GM11168 (cell line): ENCODE results near the gene TYMS.
"Not testable (repeated sequence)": the region's sequence is repeated elsewhere in the genome, so short reads cannot be mapped to it uniquely, and the experiment has no call there.

Experiments
- in situ Hi-C: fragments of 300-500 bp; cut with MboI; formaldehyde crosslinking; loops from one replicate; pipeline ENCODE4 v1.12.0; 2022; ENCODE audit warnings: low sequenced_read_pairs; ENCODE audit not compliant: unreplicated experiment

The TYMS gene

DNA sequence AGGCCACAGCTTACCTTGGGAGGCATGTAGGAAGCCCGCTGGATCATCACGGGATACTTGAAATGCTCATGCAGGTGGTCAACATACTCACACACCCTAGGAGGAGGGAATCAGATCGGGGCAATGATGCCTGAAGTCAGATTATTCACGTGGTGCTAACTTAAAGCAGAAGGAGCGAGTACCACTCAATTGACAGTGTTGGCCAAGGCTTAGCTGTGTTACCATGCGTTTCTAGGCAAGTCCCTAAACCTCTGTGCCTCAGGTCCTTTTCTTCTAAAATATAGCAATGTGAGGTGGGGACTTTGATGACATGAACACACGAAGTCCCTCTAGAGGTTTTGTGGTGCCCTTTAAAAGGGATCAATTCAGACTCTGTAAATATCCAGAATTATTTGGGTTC, 17.9 kb downstream of the TYMS start:
- in situ Hi-C loops = no loop called here

DNA sequence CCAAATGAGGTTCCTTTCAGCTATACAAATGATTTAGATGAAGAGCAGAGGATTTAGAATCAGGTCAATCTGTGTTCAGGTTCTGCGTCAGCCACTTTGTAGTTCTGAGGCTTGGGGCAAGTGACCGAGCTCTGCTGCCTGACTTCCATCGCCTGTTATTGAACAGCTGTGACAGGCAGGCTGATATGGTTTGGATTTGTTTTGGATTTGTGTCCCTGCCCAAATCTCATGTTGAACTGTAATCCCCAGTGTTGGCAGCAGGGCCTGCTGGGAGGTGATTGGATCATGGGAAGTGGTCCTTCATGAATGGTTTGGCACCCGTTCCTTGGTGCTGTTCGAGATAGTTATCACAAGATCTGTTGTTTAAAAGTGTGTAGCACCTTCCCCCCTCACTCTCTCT, 18.6 kb downstream of the TYMS start:
- in situ Hi-C loops = no loop called here

- in situ Hi-C loops = no loop called here
These were observed 19.3 kb downstream of the TYMS start for GRCh38 chr18:676736-677135.

DNA sequence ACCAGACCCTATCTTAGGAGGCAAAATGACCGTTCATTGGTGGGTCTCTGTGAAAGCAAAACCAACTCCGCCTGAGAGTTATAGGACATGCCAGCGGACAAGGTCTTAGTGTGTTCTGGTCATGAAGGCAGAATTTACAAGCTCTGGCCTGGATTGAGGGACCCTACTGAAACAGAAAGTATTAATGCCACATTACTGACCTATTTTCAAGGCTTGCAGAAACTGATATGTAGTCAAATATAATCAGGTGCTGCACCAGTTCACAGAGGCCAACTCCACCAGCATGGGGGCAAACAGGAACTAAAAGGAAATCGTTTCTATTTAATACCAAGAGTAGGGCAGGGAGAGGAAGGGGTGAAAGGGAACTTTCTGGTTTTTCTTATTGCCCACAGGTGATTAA, 19.7 kb downstream of the TYMS start:
- in situ Hi-C loops = no loop called here

GRCh38 chr18:677951-678381, 20.5 kb downstream of the TYMS start:
- in situ Hi-C loops = no loop called here

GRCh38 chr18:678482-679182, 21.2 kb downstream of the TYMS start:
- in situ Hi-C loops = no loop called here

GRCh38 chr18:679516-679915, 22.1 kb downstream of the TYMS start:
- in situ Hi-C loops = no loop called here

DNA sequence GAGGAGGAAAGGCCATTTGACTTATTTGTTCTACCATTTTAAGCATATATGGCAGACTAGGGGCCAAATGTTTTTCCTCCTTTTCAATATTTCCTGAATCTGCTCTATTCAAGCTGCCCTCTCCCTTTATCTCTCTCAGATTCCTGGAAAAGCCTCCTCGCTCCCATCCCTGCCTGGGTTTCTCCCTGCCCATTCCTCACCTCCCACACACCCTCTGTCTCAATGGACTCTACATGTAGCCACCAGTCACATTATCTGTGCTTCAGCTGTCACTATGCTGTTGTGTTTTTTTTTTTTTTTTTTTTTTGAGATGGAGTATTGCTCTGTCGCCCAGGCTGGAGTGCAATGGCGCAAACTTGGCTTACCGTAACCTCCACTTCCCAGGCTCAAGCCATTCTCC, 22.9 kb downstream of the TYMS start:
- in situ Hi-C loops = no loop called here

DNA sequence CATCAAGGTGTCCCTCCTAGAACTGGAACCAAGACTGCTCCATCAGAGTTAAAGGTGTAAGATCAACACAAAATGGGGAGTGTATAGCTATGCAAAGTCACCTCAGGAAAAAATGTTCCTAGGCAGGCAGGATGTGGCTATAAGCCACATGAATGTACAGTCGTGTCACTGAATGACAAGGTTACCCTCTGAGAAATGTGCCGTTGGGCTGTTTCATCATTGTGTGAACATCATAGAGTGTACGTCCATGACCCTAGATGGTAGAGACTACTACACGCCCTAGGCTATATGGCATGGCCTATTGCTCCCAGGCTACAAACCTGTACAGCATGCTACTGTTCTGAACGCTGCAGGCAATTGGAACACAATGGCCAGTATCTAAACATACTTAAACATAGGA, 24.5 kb downstream of the TYMS start:
- in situ Hi-C loops = no loop called here

DNA sequence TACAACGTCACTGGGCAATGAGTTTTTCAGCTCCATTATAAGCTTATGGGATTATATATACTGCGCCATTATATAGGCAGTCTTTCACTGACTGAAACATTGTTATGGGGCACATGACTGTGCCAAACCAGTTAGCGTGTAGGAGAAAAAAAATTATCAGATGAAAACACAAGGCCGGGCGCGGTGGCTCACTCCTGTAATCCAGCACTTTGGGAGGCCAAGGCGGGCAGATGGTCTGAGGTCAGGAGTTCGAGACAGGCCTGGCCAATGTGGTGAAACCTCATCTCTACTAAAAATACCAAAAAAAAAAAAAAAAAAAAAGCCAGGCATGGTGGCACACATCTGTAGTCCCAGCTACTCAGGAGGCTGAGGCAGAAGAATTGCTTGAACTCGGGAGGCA, 25.0 kb downstream of the TYMS start:
- in situ Hi-C loops = not testable (repeated sequence)

GRCh38 chr18:682833-683232, 25.4 kb downstream of the TYMS start:
- in situ Hi-C loops = no loop called here

DNA sequence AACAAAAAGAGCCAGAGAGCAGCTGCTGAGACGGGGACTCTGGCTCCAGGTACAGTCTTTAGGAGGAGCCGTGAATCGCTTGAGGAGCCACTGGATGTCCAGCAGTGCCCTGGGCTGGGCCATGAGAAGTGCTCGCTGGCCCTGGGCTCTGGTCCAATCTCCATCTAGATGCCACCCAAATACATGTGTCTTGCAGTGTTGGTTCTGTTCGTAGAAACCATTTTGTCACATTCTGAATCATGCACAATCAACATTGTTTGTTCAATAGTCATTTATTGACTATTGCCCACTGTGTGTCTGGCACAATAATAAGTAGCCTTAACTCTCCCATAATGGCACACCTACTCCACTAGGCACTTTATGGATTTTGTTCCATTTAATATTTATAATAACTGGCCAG, 26.1 kb downstream of the TYMS start:
- in situ Hi-C loops = no loop called here

GRCh38 chr18:685438-685837, 28.0 kb downstream of the TYMS start:
- in situ Hi-C loops = no loop called here

DNA sequence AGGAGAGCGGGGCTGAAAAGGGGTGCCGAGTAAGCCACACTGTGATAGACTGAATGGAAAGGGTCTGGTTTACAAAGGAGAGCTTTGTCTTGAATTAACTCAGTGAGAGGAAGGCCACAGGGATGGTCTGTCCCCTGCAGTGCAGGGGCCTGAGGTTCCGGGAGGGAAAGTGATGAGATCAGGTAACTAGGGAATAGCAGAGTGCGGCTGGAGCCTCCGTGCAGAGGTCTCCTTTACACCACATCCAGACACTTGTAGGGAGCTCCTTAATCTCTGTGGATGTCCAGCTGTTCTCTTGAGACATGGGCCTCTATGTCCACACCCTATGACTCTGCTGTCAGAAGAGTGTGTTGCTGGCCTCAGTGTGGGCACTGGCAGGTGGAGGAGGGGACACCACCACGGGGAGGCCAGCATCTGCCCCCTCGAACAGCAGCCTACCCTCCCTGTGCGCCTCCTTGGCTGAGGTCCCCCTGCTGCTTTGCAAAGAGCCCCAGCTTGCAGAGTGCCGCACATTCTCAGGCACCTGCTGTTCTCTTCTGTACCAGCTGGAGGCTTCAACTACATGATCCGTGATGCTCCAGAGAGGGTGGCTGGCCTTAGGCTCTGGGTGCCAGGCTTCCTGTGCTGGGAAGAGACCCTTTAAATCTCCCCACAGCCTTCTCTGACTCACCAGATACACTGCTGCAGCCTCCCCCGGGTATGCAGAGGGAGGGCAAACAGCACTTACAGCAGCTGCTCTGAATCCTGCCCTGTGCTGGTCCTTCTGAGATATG, 29.1 kb downstream of the TYMS start:
- in situ Hi-C loops = no loop called here

DNA sequence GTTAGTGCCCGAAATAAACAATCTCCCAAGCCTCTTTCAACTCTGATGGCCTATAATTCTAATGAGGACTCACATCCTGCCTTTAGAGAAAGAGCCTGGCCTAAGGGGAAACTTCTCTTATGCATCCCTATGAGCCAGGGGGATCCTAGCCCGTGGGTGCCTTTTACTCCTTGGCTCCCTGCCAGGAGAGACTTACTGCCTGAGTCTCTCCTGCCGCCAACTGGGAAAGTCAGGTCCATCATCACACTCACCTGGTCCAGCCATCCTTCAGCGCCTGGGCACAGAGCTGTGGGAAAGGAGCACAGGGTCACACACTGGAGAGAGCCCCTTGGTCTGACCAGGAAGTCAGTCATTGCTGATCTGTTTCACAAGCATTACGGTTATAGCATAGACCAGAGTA, 30.9 kb downstream of the TYMS start:
- in situ Hi-C loops = no loop called here

GRCh38 chr18:692824-693223, 35.4 kb downstream of the TYMS start:
- in situ Hi-C loops = no loop called here

DNA sequence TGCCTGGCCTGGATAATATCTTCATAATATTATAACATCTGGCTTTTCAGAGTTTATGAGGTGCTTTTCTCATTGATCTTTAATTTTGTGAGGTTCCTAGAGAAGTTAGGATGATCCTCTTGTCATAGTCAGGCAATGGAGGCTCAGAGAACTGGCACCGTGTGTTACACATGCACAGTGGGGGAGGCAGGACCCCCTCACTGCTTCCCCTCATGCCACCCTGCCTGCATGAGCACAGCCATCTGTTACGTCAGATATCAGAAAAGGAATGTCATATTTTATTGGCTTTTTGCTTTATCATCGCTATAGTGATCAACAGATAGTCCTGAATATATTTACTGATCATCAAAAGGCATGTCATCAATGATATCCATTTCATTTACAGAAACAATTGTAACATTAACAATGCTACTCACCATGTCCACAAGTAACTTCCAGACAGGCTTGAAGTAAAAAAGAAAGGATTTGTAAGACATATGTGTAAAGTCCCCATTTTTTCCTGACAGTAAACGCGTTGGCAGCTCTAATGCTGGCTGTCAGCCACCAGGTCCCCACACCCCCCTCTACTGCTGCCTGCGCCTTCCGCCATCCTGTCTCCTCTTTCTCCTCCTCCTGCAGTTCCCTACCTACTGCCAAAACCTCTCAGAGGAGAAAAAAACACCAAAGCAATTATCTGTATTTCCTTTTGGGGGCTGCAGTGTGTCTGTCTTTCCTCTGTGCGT, 36.2 kb downstream of the TYMS start:
- in situ Hi-C loops = no loop called here

GRCh38 chr18:697012-697411, 39.6 kb downstream of the TYMS start:
- in situ Hi-C loops = no loop called here

GRCh38 chr18:697800-698199, 40.3 kb downstream of the TYMS start:
- in situ Hi-C loops = no loop called here

DNA sequence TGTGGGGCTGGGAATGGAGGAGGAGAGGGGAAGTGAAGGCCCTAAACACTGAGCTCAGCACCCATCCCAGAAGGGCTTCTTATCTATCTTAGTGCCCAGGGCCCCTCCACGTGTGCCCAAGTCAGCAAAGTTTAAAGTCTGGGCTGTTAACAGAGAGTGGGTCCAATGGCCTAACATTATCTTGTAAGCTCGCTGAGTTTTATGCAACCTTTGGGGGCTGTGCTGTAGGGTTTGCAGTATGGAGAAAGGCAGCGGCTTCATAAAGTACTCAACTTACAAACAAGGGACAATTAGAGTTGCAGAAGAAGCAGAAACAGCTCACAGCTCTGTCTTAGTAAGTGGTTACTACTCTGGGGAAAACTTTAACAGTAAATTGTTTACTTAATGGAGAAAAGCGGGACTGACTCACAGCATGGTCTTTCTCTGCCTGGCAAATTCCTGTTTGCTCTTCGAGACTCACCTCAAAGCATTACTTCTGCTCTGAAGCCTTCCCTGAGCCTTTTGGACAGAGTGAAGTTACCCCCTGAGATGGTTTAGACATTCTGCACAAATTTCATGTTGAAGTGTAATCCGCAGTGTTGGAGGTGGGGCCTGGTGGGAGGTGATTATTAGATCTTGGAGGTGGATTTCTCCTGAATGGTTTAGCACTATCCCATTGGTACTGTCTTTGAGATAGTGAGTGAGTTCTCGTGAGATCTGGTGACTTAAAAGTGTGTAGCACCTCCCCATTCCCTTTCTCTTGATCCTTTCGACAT, 45.9 kb downstream of the TYMS start:
- in situ Hi-C loops = loop anchor here (10.0 kb wide), 1 partner anchor 79 kb away; no protein-coding TSS in a partner anchor
